IMR-90 (cell line): Measurements from ENCODE around the gene NDUFB11. TPM values are rescaled to one million over a fixed set of nuclear protein-coding genes. Genes with fewer than 3 reads are reported as not detected.
"Not testable (repeated sequence)": the region's sequence is repeated elsewhere in the genome, so short reads cannot be mapped to it uniquely, and the experiment has no call there.

ENCODE experiments used
- ATAC-seq: fragments of 200-7000 bp; cut with Tn5 transposase; 2 replicates; pipeline ENCODE4 v1.9.1; 2020; ENCODE audit warnings: low read depth, mild to moderate bottlenecking, moderate library complexity
- BruUV-seq: library from RNA; stranded (reverse); fragments of 400-500 nt; replicated peaks from 2 replicates; lab custom pipeline; 2021; lab: Mats Ljungman, UMichigan
- CTCF ChIA-PET: fragments of 300-600 bp; formaldehyde crosslinking; extraction: SDS; loops from one replicate; lab custom pipeline; 2021; ENCODE audit warnings: antibody characterized with exemption; lab: Yijun Ruan, JAX
- POLR2A ChIA-PET: fragments of 300-600 bp; sonication (Branson Sonifier 250); formaldehyde crosslinking; loops from one replicate; lab custom pipeline; 2022; ENCODE audit warnings: antibody characterized with exemption; ENCODE audit not compliant: unreplicated experiment; lab: Charles Lee
- DNase-seq: peaks from one replicate; pipeline ENCODE4 v3.0.0; 2013
- H2AFZ ChIP-seq: replicated peaks from 2 replicates; pipeline ENCODE3; 2013; ENCODE audit warnings: low read length, mild to moderate bottlenecking; ENCODE audit not compliant: poor library complexity
- H2AK5ac ChIP-seq: 2 replicates; pipeline ENCODE4 v1.6.1; 2013; ENCODE audit warnings: low read depth, low read length, inconsistent platforms
- H2AK9ac ChIP-seq: replicated peaks from 2 replicates; pipeline ENCODE3; 2013; ENCODE audit warnings: mild to moderate bottlenecking, low read depth, low read length, moderate library complexity; ENCODE audit not compliant: poor library complexity
- H2BK120ac ChIP-seq: 2 replicates; pipeline ENCODE4 v1.6.1; 2013; ENCODE audit warnings: low read depth, low read length, inconsistent platforms
- H2BK15ac ChIP-seq: 3 replicates; pipeline ENCODE4 v1.6.1; 2013; ENCODE audit warnings: low read depth, low read length, inconsistent platforms
- H2BK20ac ChIP-seq: 2 replicates; pipeline ENCODE4 v1.6.1; 2013; ENCODE audit warnings: low read depth, mild to moderate bottlenecking, inconsistent platforms, low read length, moderate library complexity
- H2BK5ac ChIP-seq: 2 replicates; pipeline ENCODE4 v1.6.1; 2013; ENCODE audit warnings: mild to moderate bottlenecking, low read depth, low read length, inconsistent platforms; ENCODE audit not compliant: poor library complexity, severe bottlenecking
- H3K14ac ChIP-seq: replicated peaks from 2 replicates; pipeline ENCODE4 v1.6.1; 2013; ENCODE audit warnings: low read depth, low read length, inconsistent platforms
- H3K18ac ChIP-seq: 2 replicates; pipeline ENCODE4 v1.6.1; 2013; ENCODE audit warnings: low read depth, low read length, control low read depth
- H3K23ac ChIP-seq: 2 replicates; pipeline ENCODE4 v1.6.1; 2013; ENCODE audit warnings: low read depth, low read length, inconsistent platforms
- H3K27ac ChIP-seq: 2 replicates; pipeline ENCODE4 v1.5.1; 2013; ENCODE audit warnings: mild to moderate bottlenecking, control low read depth, low read length; ENCODE audit not compliant: insufficient read depth
- H3K27me3 ChIP-seq: 2 replicates; pipeline ENCODE4 v1.6.1; 2013; ENCODE audit warnings: low read length; ENCODE audit not compliant: control insufficient read depth, insufficient read depth
- H3K36me3 ChIP-seq: 2 replicates; pipeline ENCODE4 v1.6.1; 2013; ENCODE audit warnings: low read length, mixed read lengths; ENCODE audit not compliant: control insufficient read depth, insufficient read depth
- H3K4ac ChIP-seq: 2 replicates; pipeline ENCODE4 v1.6.1; 2013; ENCODE audit warnings: low read depth, low read length, inconsistent platforms
- H3K4me1 ChIP-seq: 2 replicates; pipeline ENCODE4 v1.6.1; 2013; ENCODE audit warnings: low read length, mixed read lengths; ENCODE audit not compliant: control insufficient read depth, insufficient read depth
- H3K4me2 ChIP-seq: 2 replicates; pipeline ENCODE4 v1.6.1; 2013; ENCODE audit warnings: low read depth, mild to moderate bottlenecking, control low read depth, low read length, moderate library complexity
- H3K4me3 ChIP-seq: 2 replicates; pipeline ENCODE4 v1.5.1; 2013; ENCODE audit warnings: low read depth, mild to moderate bottlenecking, control low read depth, low read length, moderate library complexity; ENCODE audit not compliant: insufficient read depth
- H3K56ac ChIP-seq: 2 replicates; pipeline ENCODE4 v1.6.1; 2013; ENCODE audit warnings: low read length, inconsistent platforms; ENCODE audit not compliant: insufficient read depth; ENCODE audit errors: extremely low read depth
- H3K79me1 ChIP-seq, 2 experiments: 2 replicates each; pipeline ENCODE4 v1.6.1; 2013; ENCODE audit warnings: low read length in 2 of 2, inconsistent platforms in 1 of 2, low read depth in 1 of 2
- H3K9ac ChIP-seq: 2 replicates; pipeline ENCODE4 v1.6.1; 2013; ENCODE audit warnings: low read depth, low read length, control low read depth
- H3K9me1 ChIP-seq: 2 replicates; pipeline ENCODE4 v1.6.1; 2013; ENCODE audit warnings: low read length, inconsistent platforms; ENCODE audit not compliant: insufficient read depth
- H3K9me3 ChIP-seq: 2 replicates; pipeline ENCODE4 v1.6.1; 2013; ENCODE audit warnings: low read length; ENCODE audit not compliant: control insufficient read depth, insufficient read depth
- H4K20me1 ChIP-seq: 2 replicates; pipeline ENCODE4 v1.6.1; 2013; ENCODE audit warnings: low read length, inconsistent platforms; ENCODE audit not compliant: insufficient read depth
- H4K5ac ChIP-seq: 2 replicates; pipeline ENCODE4 v1.6.1; 2013; ENCODE audit warnings: mild to moderate bottlenecking, low read depth, low read length, control low read depth
- H4K8ac ChIP-seq, 2 experiments: 2 replicates each; pipeline ENCODE4 v1.6.1; 2013; ENCODE audit warnings: low read depth in 2 of 2, low read length in 2 of 2, control low read depth in 1 of 2, inconsistent platforms in 1 of 2
- H4K91ac ChIP-seq: 2 replicates; pipeline ENCODE4 v1.6.1; 2013; ENCODE audit warnings: low read depth, low read length, inconsistent platforms; ENCODE audit not compliant: insufficient read depth
- WGBS, 2 experiments: methylation state at CpG; one replicate each; pipeline versions ENCODE4 v1.1.5 to v1.1.7; 2013; ENCODE audit warnings: missing lambda C conversion rate in 2 of 2; ENCODE audit not compliant: insufficient read length in 1 of 2; ENCODE audit errors: extremely low coverage in 2 of 2; 5-methylcytosine and 5-hydroxymethylcytosine counted together
- dilution Hi-C: fragments of 300-500 bp; cut with HindIII; formaldehyde crosslinking; loops from one replicate; pipeline ENCODE4 v1.14.3; 2018; ENCODE audit warnings: low sequenced_read_pairs; ENCODE audit not compliant: unreplicated experiment
- in situ Hi-C: fragments of 300-500 bp; cut with MboI; formaldehyde crosslinking; loops from 3 replicates; pipeline ENCODE4 v1.14.3; 2019; ENCODE audit warnings: low sequenced_read_pairs, inconsistent platforms, mixed read lengths
- intact Hi-C: fragments of 100-400 bp; cut with micrococcal nuclease; formaldehyde crosslinking; loops from 2 replicates; pipeline ENCODE4 v1.10.0; 2022
- polyA plus RNA-seq, 3 experiments: library from polyadenylated mRNA; depleted of rRNA; stranded (reverse); fragments of >200 nt; gene quantifications; 2 replicates each; pipeline ENCODE4 v1.2.3, GENCODE V29; 2012; ENCODE audit warnings: low replicate concordance in 1 of 3
- total RNA-seq: library from RNA; depleted of rRNA; stranded (reverse); fragments of >200 nt; gene quantifications from 2 replicates; pipeline ENCODE4 v1.2.3, GENCODE V29; 2012

Gene NDUFB11
- total and polyA plus RNA-seq, 2 of the 4 experiments (the other 2 are of a cell fraction) = 17.0 to 58.3 TPM

GRCh38 chrX:47116551-47117110 is 27.9 kb downstream of the NDUFB11 start:
- H3K4ac ChIP-seq, dilution Hi-C loops, H2AK5ac ChIP-seq, H4K20me1 ChIP-seq, H4K5ac ChIP-seq, H3K14ac ChIP-seq, H2AFZ ChIP-seq, H3K23ac ChIP-seq, H3K9me3 ChIP-seq, H3K18ac ChIP-seq, H3K9me1 ChIP-seq, H3K4me2 ChIP-seq, H2BK5ac ChIP-seq, H4K91ac ChIP-seq, H3K36me3 ChIP-seq, POLR2A ChIA-PET, H2BK120ac ChIP-seq, in situ Hi-C loops, H3K9ac ChIP-seq, DNase-seq, BruUV-seq, H3K56ac ChIP-seq, H3K4me1 ChIP-seq, H2AK9ac ChIP-seq, H3K4me3 ChIP-seq, H2BK20ac ChIP-seq, intact Hi-C loops, H4K8ac ChIP-seq, H2BK15ac ChIP-seq, H3K27ac ChIP-seq, ATAC-seq, H3K79me1 ChIP-seq: not testable (repeated sequence)
- peaks cover 10% of the 10 kb centered on the region for H3K27me3 ChIP-seq
- CTCF ChIA-PET = interaction anchor here (0.6 kb wide), 1 partner anchor 1825 kb away, joined by 3 read pairs; no protein-coding TSS in a partner anchor
- 83% methylated on average over 1 of the region's 7 CpGs; no CpG with 5 or more reads in 1 of the 2 experiments for WGBS, 2 experiments
